T-cell (primary cell): ENCODE results near the gene CLCN2. TPM values are rescaled to one million over a fixed set of nuclear protein-coding genes. Genes with fewer than 3 reads are reported as not detected.

Experiments
- ATAC-seq, 4 experiments: fragments of 200-7000 bp in 3 of 4; fragments of 150-1000 bp in 1 of 4; cut with Tn5 transposase; replicated peaks in 1 of 4; 1 replicate in 3 of 4; 2 replicates in 1 of 4; pipeline ENCODE4 v1.10.0; 2021; ENCODE audit warnings: moderate library complexity in 3 of 4, mild to moderate bottlenecking in 2 of 4, moderate number of reproducible peaks in 1 of 4
- CTCF ChIA-PET, 2 donors: fragments of 300-600 bp; sonication (Branson Sonifier 250); formaldehyde crosslinking; loops; one replicate each; lab custom pipeline; 2022; ENCODE audit warnings: antibody characterized with exemption in 2 of 2; lab: Charles Lee
- POLR2A ChIA-PET, 2 donors: fragments of 300-600 bp; sonication (Branson Sonifier 250); formaldehyde crosslinking; loops; one replicate each; lab custom pipeline; 2022; ENCODE audit warnings: antibody characterized with exemption in 2 of 2; lab: Charles Lee
- DNase-seq, 35 experiments: peaks; one replicate each; pipeline versions ENCODE4 v3.0.0 to v3.0.0-alpha.2; 2013 to 2023
- H3K27ac ChIP-seq: one replicate; pipeline ENCODE4 v1.5.1; 2013; ENCODE audit warnings: low read length
- H3K27me3 ChIP-seq, 2 experiments: replicated peaks in 1 of 2; 1 replicate in 1 of 2; 2 replicates in 1 of 2; pipeline versions ENCODE4 v1.6.1 to v1.7.0; 2013; ENCODE audit warnings: low read length in 1 of 2, mixed read lengths in 1 of 2; ENCODE audit not compliant: control insufficient read depth in 2 of 2, insufficient read depth in 2 of 2; ENCODE audit errors: extremely low read depth in 1 of 2
- H3K36me3 ChIP-seq, 2 donors: 1 replicate in 1 of 2; 2 replicates in 1 of 2; pipeline versions ENCODE4 v1.6.1 to v1.7.0; 2013; ENCODE audit warnings: low read length in 1 of 2; ENCODE audit not compliant: control insufficient read depth in 2 of 2, insufficient read depth in 1 of 2; ENCODE audit errors: extremely low read depth in 1 of 2
- H3K4me1 ChIP-seq, 2 experiments: 1 replicate in 1 of 2; 2 replicates in 1 of 2; pipeline versions ENCODE4 v1.6.1 to v1.7.0; 2013; ENCODE audit warnings: low read length in 2 of 2, mixed read lengths in 1 of 2; ENCODE audit not compliant: insufficient read depth in 2 of 2, control insufficient read depth in 1 of 2; ENCODE audit errors: extremely low read depth in 1 of 2
- H3K4me3 ChIP-seq, 2 donors: 1 replicate in 1 of 2; 2 replicates in 1 of 2; pipeline versions ENCODE4 v1.5.1 to v1.7.0; 2013; ENCODE audit warnings: mild to moderate bottlenecking in 2 of 2, low read length in 1 of 2, moderate library complexity in 1 of 2; ENCODE audit not compliant: control insufficient read depth in 1 of 2; ENCODE audit errors: extremely low read depth in 1 of 2
- H3K9me3 ChIP-seq: 2 replicates; pipeline ENCODE4 v1.7.0; 2013
- H3K27ac Mint-ChIP-seq, 2 donors: one replicate each; pipeline ENCODE4 v1.8.0; 2020 to 2021; ENCODE audit warnings: mild to moderate bottlenecking in 2 of 2, mixed read lengths in 2 of 2
- H3K27me3 Mint-ChIP-seq, 2 donors: one replicate each; pipeline ENCODE4 v1.8.0; 2021 to 2022; ENCODE audit warnings: mixed read lengths in 2 of 2
- H3K36me3 Mint-ChIP-seq: one replicate; pipeline ENCODE4 v1.8.0; 2021; ENCODE audit warnings: mixed read lengths
- H3K4me1 Mint-ChIP-seq, 3 donors: one replicate each; pipeline ENCODE4 v1.8.0; 2020 to 2022; ENCODE audit warnings: mixed read lengths in 3 of 3, mild to moderate bottlenecking in 1 of 3
- H3K4me3 Mint-ChIP-seq, 3 donors: one replicate each; pipeline ENCODE4 v1.8.0; 2020 to 2022; ENCODE audit warnings: mild to moderate bottlenecking in 3 of 3, mixed read lengths in 3 of 3, moderate library complexity in 3 of 3
- H3K9me3 Mint-ChIP-seq, 3 donors: one replicate each; pipeline ENCODE4 v1.8.0; 2020 to 2022; ENCODE audit warnings: mixed read lengths in 3 of 3
- WGBS: methylation state at CpG from one replicate; pipeline ENCODE4 v1.1.5; 2013; ENCODE audit warnings: missing lambda C conversion rate; ENCODE audit not compliant: insufficient coverage; 5-methylcytosine and 5-hydroxymethylcytosine counted together
- total RNA-seq, 35 experiments: library from RNA in 6 of 35; stranded (reverse) in 6 of 35; fragments of 120-200 nt in 1 of 35; gene quantifications; one replicate each; pipeline versions ENCODE4 v1.2.1 to v1.2.4 and lab custom pipeline; 2013 to 2026

The CLCN2 gene
- total RNA-seq, 5 donors from 2014 or later (not counting 1 experiment from before 2014, with no cell fraction given), result 3.2 to 5.9 (median 4.6) TPM

DNA sequence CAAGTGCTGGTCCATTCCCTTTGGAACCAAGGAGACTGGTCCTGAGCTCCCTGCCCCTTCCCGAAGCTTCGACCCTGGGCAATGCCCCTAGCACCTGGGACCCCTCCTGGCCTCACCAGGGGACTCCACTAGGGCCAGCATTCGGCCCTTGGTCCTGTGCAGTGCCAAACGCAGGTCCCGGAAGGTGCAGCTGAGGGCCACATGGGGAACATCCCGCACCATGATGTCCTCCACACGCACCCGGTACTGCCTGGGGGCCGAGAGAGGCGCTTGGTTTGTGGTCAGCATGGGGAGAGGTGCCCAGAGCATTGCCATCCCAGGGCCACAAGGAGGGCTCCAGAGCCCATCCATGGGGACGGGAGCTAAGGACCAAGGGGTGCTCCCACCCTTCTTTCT is 7.9 kb downstream of the CLCN2 start:
- Mint-ChIP-seq H3K4me3 (no peak overlapping the region), H3K27me3 (no peaks in the 10 kb centered on the region), H3K4me1 (peaks cover 0 to 4% (median 0%) of the 10 kb centered on the region in 3 donors), H3K9me3 (no peaks in the 10 kb centered on the region), H3K27ac (no peak overlapping the region), H3K36me3 (no peaks in the 10 kb centered on the region)
- ChIA-PET CTCF (interaction anchor here (0.5 to 1.2 kb wide), 7 partner anchors 9 to 239 kb away, joined by 3 to 20 read pairs (median 3); no protein-coding TSS in a partner anchor), POLR2A (interaction anchor here in 1 of 2 donors (0.5 kb wide), 1 partner anchor 1410 kb away, joined by 3 read pairs; no protein-coding TSS in a partner anchor)
- Histone ChIP-seq H3K9me3 (no peaks in the 10 kb centered on the region), H3K36me3 (no peaks in the 10 kb centered on the region), H3K4me1 (peaks cover 0 to 10% of the 10 kb centered on the region in 2 experiments), H3K4me3 (no peak overlapping the region), H3K27ac (no peak overlapping the region), H3K27me3 (peaks cover 0 to 3% of the 10 kb centered on the region in 2 experiments)
- no peak for DNase-seq
- ATAC-seq, result no peak
- WGBS, result 91% methylated on average over 10 of the region's 11 CpGs

DNA sequence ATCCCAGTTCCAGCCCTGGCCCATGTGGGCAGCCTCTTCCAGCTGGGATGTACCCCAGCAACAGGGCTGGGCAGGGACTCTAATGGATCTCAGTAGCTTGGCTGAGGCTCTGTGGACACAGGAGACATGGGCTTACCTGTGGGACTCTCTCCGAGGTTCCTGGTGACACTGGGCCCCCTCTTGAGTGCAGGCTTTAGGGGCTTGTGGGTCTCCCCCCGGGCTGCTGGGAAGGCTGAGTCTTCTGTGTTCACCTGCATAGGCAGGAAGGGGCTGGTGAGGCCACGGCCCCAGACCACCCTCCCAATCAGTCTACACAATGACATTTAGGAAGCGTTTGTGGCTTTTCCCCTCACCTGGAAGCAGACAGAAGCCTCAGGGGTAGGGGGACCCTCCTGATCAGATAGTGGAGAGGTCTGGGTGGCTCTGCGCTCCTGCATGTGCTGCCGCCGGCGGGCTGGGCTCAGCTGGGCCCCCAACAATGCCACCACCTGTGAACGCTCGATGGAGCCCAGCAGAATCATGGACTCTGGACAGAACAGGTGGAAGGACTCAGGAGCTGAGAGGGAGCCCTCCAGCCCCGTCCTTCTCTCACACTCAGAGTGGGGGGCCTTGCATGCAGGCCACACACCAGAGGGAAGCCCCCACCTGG is 8.4 kb downstream of the CLCN2 start:
- DNase-seq (no peak), ATAC-seq (no peak)
- Mint-ChIP-seq H3K4me3 (no peak overlapping the region), H3K36me3 (no peaks in the 10 kb centered on the region), H3K27me3 (no peaks in the 10 kb centered on the region), H3K27ac (no peak overlapping the region), H3K4me1 (peaks cover 0 to 4% (median 0%) of the 10 kb centered on the region in 3 donors), H3K9me3 (no peaks in the 10 kb centered on the region)
- Histone ChIP-seq H3K27me3 (peaks cover 0 to 3% of the 10 kb centered on the region in 2 experiments), H3K36me3 (no peaks in the 10 kb centered on the region), H3K9me3 (no peaks in the 10 kb centered on the region), H3K27ac (no peak overlapping the region), H3K4me3 (no peak overlapping the region), H3K4me1 (peaks cover 0 to 10% of the 10 kb centered on the region in 2 experiments)
- WGBS, result 89% methylated on average over 3 of the region's 11 CpGs
- ChIA-PET POLR2A (no interaction called here), CTCF (interaction anchor here in 1 of 2 donors (0.6 to 1.2 kb wide), 4 partner anchors 10 to 1298 kb away, joined by 3 to 4 read pairs (median 3); no protein-coding TSS in a partner anchor)

DNA sequence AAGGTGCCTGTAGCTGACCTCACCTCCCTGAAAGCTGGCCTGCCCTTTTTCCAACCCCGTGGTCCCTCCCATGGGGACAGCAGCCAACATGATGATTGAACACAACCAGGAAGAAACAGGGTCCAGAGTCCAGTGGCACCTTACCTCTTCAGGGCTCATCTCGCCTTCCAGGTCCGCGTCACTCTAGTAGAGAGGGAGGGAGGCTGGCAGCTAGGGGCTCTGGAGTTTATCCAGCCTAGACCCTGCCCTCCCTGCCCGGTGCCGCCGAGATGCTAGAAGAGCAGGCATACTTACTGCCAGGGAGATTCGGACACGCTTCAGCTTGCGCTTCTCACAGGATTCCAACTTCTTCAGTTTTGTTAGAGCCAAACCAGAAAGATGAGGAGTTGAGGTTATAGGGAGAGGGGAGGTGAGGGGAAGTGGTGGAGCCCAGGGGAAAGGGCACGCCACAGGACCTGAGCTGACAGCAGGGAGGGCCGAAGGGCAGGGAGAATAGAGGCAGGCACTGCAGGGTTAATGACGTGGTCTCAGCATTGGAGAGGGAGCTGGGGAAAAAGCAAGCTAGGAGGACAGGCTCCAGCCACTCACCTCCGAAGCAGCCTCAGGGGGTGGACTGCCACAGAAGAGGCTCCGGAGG is 9.1 kb downstream of the CLCN2 start:
- Mint-ChIP-seq H3K9me3 (no peaks in the 10 kb centered on the region), H3K27me3 (no peaks in the 10 kb centered on the region), H3K27ac (no peak overlapping the region), H3K36me3 (no peaks in the 10 kb centered on the region), H3K4me3 (no peak overlapping the region), H3K4me1 (peaks cover 0 to 4% (median 0%) of the 10 kb centered on the region in 3 donors)
- DNase-seq, result no peak
- H3K4me3 ChIP-seq, result no peak overlapping the region
- ATAC-seq, result no peak
- CTCF ChIA-PET, result interaction anchor here in 1 of 2 donors (0.6 to 1.2 kb wide), 2 partner anchors 162 to 1297 kb away, joined by 3 read pairs; no protein-coding TSS in a partner anchor
- peaks cover 0 to 3% of the 10 kb centered on the region in 2 experiments for H3K27me3 ChIP-seq
- H3K36me3 ChIP-seq, result no peaks in the 10 kb centered on the region
- H3K4me1 ChIP-seq, result peaks cover 0 to 10% of the 10 kb centered on the region in 2 experiments
- WGBS, result 91% methylated on average over 11 of the region's 15 CpGs
- POLR2A ChIA-PET, result no interaction called here
- H3K9me3 ChIP-seq, result no peaks in the 10 kb centered on the region
- H3K27ac ChIP-seq, result no peak overlapping the region

DNA sequence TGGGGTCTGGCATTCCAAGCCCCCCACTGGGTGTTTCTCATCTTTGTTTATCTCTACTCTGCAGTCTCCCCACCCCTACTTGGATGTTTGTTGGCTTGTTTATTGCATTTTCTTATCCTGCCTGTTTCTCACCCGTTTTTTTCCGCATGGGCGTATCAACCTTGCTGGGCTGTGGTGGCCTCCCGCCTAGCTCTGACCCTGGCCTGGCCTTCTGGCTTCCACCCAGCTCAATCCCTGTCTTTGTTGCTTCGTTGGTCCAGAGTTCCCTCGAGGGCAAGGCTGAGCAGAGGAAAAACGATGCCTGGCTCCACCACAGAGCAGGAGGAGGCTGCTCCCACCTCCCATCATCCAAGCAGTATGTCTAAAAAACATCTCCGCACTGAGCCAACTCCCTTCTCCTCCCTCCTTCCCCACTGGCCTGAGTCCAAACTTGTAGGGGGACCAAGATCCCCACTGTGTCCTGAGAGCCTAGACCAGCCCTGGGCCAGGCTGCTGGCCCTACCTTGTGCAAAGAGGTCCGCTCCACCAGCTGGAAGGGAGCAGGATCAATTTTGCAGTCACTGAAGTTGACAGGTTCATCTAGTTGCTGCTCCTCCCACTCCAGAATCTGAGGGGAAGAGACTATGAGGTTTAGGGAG is 9.8 kb downstream of the CLCN2 start:
- Mint-ChIP-seq H3K4me1 (peaks cover 0 to 4% (median 0%) of the 10 kb centered on the region in 3 donors), H3K36me3 (no peaks in the 10 kb centered on the region), H3K4me3 (no peak overlapping the region), H3K27me3 (no peaks in the 10 kb centered on the region), H3K9me3 (no peaks in the 10 kb centered on the region), H3K27ac (no peak overlapping the region)
- ATAC-seq (no peak), DNase-seq (no peak)
- CTCF ChIA-PET, result interaction anchor here in 1 of 2 donors (1.1 kb wide), 1 partner anchor 20 kb away, joined by 4 read pairs; no protein-coding TSS in a partner anchor
- peaks cover 0 to 10% of the 10 kb centered on the region in 2 experiments for H3K4me1 ChIP-seq
- no peaks in the 10 kb centered on the region for H3K36me3 ChIP-seq
- 75% methylated on average over 7 of the region's 9 CpGs for WGBS
- no peak overlapping the region for H3K4me3 ChIP-seq
- POLR2A ChIA-PET, result no interaction called here
- no peaks in the 10 kb centered on the region for H3K9me3 ChIP-seq
- H3K27ac ChIP-seq, result no peak overlapping the region
- H3K27me3 ChIP-seq, result peaks cover 0 to 3% of the 10 kb centered on the region in 2 experiments

DNA sequence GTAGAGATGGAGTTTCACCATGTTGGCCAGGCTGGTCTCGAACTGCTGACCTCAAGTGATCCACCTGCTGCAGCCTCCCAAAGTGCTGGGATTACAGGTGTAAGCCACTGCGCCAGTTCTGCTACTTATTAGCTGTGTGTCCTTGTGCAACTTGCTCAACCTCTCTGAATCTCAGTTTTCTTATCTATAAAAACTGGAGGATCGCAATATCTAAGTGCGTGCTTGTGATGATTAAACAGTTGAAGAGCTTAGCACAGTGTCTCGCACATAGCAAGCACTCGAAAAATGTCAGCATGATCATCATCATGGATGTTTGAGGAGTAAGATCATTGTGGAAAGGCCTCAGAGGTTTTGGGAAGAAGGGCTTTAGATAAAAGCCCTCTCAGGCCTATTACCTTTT is 10.8 kb downstream of the CLCN2 start:
- H3K27me3 ChIP-seq, result peaks cover 0 to 3% of the 10 kb centered on the region in 2 experiments
- Mint-ChIP-seq H3K9me3 (no peaks in the 10 kb centered on the region), H3K27me3 (no peaks in the 10 kb centered on the region), H3K27ac (no peak overlapping the region), H3K4me3 (no peak overlapping the region), H3K4me1 (peaks cover 0 to 4% (median 0%) of the 10 kb centered on the region in 3 donors), H3K36me3 (no peaks in the 10 kb centered on the region)
- H3K27ac ChIP-seq, result no peak overlapping the region
- H3K36me3 ChIP-seq, result no peaks in the 10 kb centered on the region
- H3K4me1 ChIP-seq, result peaks cover 0 to 10% of the 10 kb centered on the region in 2 experiments
- 100% methylated on average over 3 of the region's 6 CpGs for WGBS
- POLR2A ChIA-PET, result no interaction called here
- H3K9me3 ChIP-seq, result no peaks in the 10 kb centered on the region
- DNase-seq, result no peak
- no peak for ATAC-seq
- CTCF ChIA-PET, result interaction anchor here in 1 of 2 donors (1.1 kb wide), 1 partner anchor 21 kb away, joined by 4 read pairs; no protein-coding TSS in a partner anchor
- no peak overlapping the region for H3K4me3 ChIP-seq
